GM12878 (cell line): ENCODE results near the gene ALG11. TPM values are rescaled to one million over a fixed set of nuclear protein-coding genes. Genes with fewer than 3 reads are reported as not detected.

Experiments used
- ATAC-seq: fragments of 200-7000 bp; cut with Tn5 transposase; 3 replicates; pipeline ENCODE4 v1.9.1; 2020; ENCODE audit warnings: mild to moderate bottlenecking, moderate library complexity
- BruUV-seq: library from RNA; stranded (reverse); fragments of 400-500 nt; replicated peaks from 2 replicates; lab custom pipeline; 2021; lab: Mats Ljungman, UMichigan
- CTCF ChIA-PET: fragments of 300-600 bp; sonication (Branson Sonifier 250); formaldehyde crosslinking; extraction: SDS; loops from one replicate; lab custom pipeline; 2021; ENCODE audit warnings: inconsistent platforms; lab: Yijun Ruan, JAX
- POLR2A ChIA-PET: fragments of 350-600 bp; formaldehyde crosslinking; extraction: SDS; loops from one replicate; lab custom pipeline; 2021; ENCODE audit warnings: inconsistent platforms; lab: Charles Lee
- RAD21 ChIA-PET: fragments of 300-600 bp; sonication (Branson Sonifier 250); formaldehyde crosslinking; loops from one replicate; lab custom pipeline; 2023; ENCODE audit warnings: antibody characterized with exemption; ENCODE audit not compliant: unreplicated experiment; lab: Charles Lee
- SMC1A ChIA-PET: fragments of 300-600 bp; sonication (Branson Sonifier 250); formaldehyde crosslinking; loops from one replicate; lab custom pipeline; 2023; ENCODE audit not compliant: unreplicated experiment, uncharacterized antibody; lab: Charles Lee
- DNase-seq: peaks from one replicate; pipeline ENCODE4 v3.0.0-alpha.2; 2011; ENCODE audit warnings: low read depth, low spot score
- FAIRE-seq: peaks from 3 replicates; lab custom pipeline; 2011; peaks lifted over from hg19 to GRCh38; lab: Jason Lieb, UNC
- H2AFZ ChIP-seq: 2 replicates; pipeline ENCODE4 v1.6.0; 2011; ENCODE audit warnings: low read depth, low read length, control low read depth; ENCODE audit not compliant: control insufficient read depth
- H3K27ac ChIP-seq: 2 replicates; pipeline ENCODE4 v1.5.1; 2011; ENCODE audit warnings: control low read depth; ENCODE audit not compliant: control insufficient read depth, insufficient read depth
- H3K27me3 ChIP-seq, 2 experiments: replicated peaks in 1 of 2; 2 replicates each; pipeline versions ENCODE4 v1.6.0 to v1.6.1; 2011; ENCODE audit warnings: low read length in 1 of 2; ENCODE audit not compliant: control insufficient read depth in 2 of 2, insufficient read depth in 2 of 2
- H3K36me3 ChIP-seq, 2 experiments: 2 replicates each; pipeline ENCODE4 v1.5.1; 2011; ENCODE audit warnings: low read length in 1 of 2; ENCODE audit not compliant: control insufficient read depth in 2 of 2, insufficient read depth in 2 of 2
- H3K4me1 ChIP-seq: 2 replicates; pipeline ENCODE4 v1.6.1; 2011; ENCODE audit warnings: mild to moderate bottlenecking, low read length, moderate library complexity, mixed read lengths; ENCODE audit not compliant: control insufficient read depth, insufficient read depth
- H3K4me2 ChIP-seq: 2 replicates; pipeline ENCODE4 v1.6.0; 2011; ENCODE audit warnings: control low read depth; ENCODE audit not compliant: control insufficient read depth, insufficient read depth
- H3K4me3 ChIP-seq: fragments of 200-600 bp; sonication (generic); 2 replicates; pipeline ENCODE4 v1.5.1; 2016
- H3K79me2 ChIP-seq: 2 replicates; pipeline ENCODE4 v1.6.0; 2011; ENCODE audit warnings: low read length; ENCODE audit not compliant: control insufficient read depth, insufficient read depth
- H3K9ac ChIP-seq: 2 replicates; pipeline ENCODE4 v1.8.0; 2011; ENCODE audit warnings: low read length, control low read depth, mixed read lengths; ENCODE audit not compliant: control insufficient read depth, insufficient read depth
- H3K9me3 ChIP-seq: replicated peaks from 3 replicates; pipeline ENCODE4 v1.5.1; 2011; ENCODE audit warnings: mild to moderate bottlenecking, low read length; ENCODE audit not compliant: control insufficient read depth, insufficient read depth
- H4K20me1 ChIP-seq: 2 replicates; pipeline ENCODE4 v1.6.0; 2011; ENCODE audit not compliant: control insufficient read depth, insufficient read depth
- CBFB ChIP-seq: IDR thresholded peaks from 2 replicates; pipeline ENCODE4 v1.6.1; 2016; ENCODE audit warnings: antibody characterized with exemption, low read depth
- EED ChIP-seq: sonication (generic); IDR thresholded peaks from 2 replicates; pipeline ENCODE4 v1.6.1; 2016; ENCODE audit warnings: antibody characterized with exemption, low read depth
- MEF2B ChIP-seq: fragments of 450-650 bp; IDR thresholded peaks from 2 replicates; pipeline ENCODE4 v1.6.1; 2018; ENCODE audit warnings: mild to moderate bottlenecking, moderate library complexity; ENCODE audit not compliant: partially characterized antibody, poor library complexity, severe bottlenecking
- MLLT1 ChIP-seq: fragments of 450-650 bp; IDR thresholded peaks from 2 replicates; pipeline ENCODE4 v1.6.1; 2016; ENCODE audit warnings: mild to moderate bottlenecking
- NFXL1 ChIP-seq: fragments of 450-650 bp; IDR thresholded peaks from 2 replicates; pipeline ENCODE4 v1.6.1; 2017; ENCODE audit warnings: antibody characterized with exemption, mild to moderate bottlenecking, borderline replicate concordance
- NR2C1 ChIP-seq: fragments of 450-650 bp; IDR thresholded peaks from 2 replicates; pipeline ENCODE4 v1.6.1; 2017; ENCODE audit warnings: antibody characterized with exemption, mild to moderate bottlenecking, moderate library complexity
- SMAD5 ChIP-seq: IDR thresholded peaks from 2 replicates; pipeline ENCODE4 v1.6.1; 2016; ENCODE audit warnings: antibody characterized with exemption, low read depth
- ZBTB11 ChIP-seq: fragments of 450-650 bp; formaldehyde crosslinking; IDR thresholded peaks from 2 replicates; pipeline ENCODE4 v1.5.0; 2022; ENCODE audit warnings: mild to moderate bottlenecking, missing genetic modification characterization
- ZNF274 ChIP-seq: IDR thresholded peaks from one replicate; pipeline ENCODE4 v1.8.0; 2011; ENCODE audit not compliant: insufficient read length, insufficient read depth
- WGBS: methylation state at CpG from one replicate; pipeline ENCODE4 v1.1.6; 2016; ENCODE audit warnings: low lambda C conversion rate; ENCODE audit not compliant: insufficient replicate concordance, insufficient coverage; ENCODE audit errors: missing lambda C conversion rate; 5-methylcytosine and 5-hydroxymethylcytosine counted together
- in situ Hi-C: fragments of 300-500 bp; cut with MboI; formaldehyde crosslinking; loops from 9 replicates; pipeline ENCODE4 v1.14.3; 2018; ENCODE audit warnings: mixed read lengths
- intact Hi-C: fragments of 100-400 bp; cut with micrococcal nuclease; formaldehyde crosslinking; loops from one replicate; pipeline ENCODE4 v1.14.2; 2022; ENCODE audit not compliant: unreplicated experiment
- polyA plus RNA-seq, 11 experiments: library from polyadenylated mRNA; depleted of rRNA in 4 of 11; unstranded in 6 of 11; stranded (reverse) in 5 of 11; fragments of >200 nt; fragmentation: Nextera tagmentation in 4 of 11; fragmentation: Illumina TruSeq in 1 of 11; extraction: Ambion mirVana in 4 of 11; extraction: Trizol in 1 of 11; gene quantifications; 1 replicate in 1 of 11; 2 replicates in 10 of 11; pipeline versions ENCODE4 v1.2.1 to v1.2.3, GENCODE V29; 2011 to 2016; ENCODE audit warnings: inconsistent platforms in 2 of 11, missing spikeins in 2 of 11, low read depth in 1 of 11
- total RNA-seq, 4 experiments: library from RNA; depleted of rRNA in 3 of 4; stranded (reverse); fragments of >200 nt in 3 of 4; fragmentation: Illumina TruSeq in 1 of 4; extraction: Trizol in 1 of 4; gene quantifications; 2 replicates each; pipeline versions ENCODE4 v1.2.1 to v1.2.3, GENCODE V29; 2013 to 2021
- TF ChIP-seq, protein P1 (sequence below): fragments of 150-350 bp; IDR thresholded peaks from 2 replicates; pipeline ENCODE4 v1.6.1; 2016; ENCODE audit warnings: low read depth, low read length
- TF ChIP-seq, protein P2 (sequence below): fragments of 450-650 bp; formaldehyde crosslinking; IDR thresholded peaks from 2 replicates; pipeline ENCODE4 v1.4.0; 2022; ENCODE audit warnings: mild to moderate bottlenecking, moderate library complexity

ALG11 gene
- total and polyA plus RNA-seq, 10 of the 15 experiments (the other 5 are each of a cell fraction or from before 2014, with no cell fraction given): 8.4 to 27.7 (median 15.6) TPM

- no peak for TF ChIP-seq ZBTB11
- no peak for TF ChIP-seq CBFB
- TF ChIP-seq, protein P1, sequence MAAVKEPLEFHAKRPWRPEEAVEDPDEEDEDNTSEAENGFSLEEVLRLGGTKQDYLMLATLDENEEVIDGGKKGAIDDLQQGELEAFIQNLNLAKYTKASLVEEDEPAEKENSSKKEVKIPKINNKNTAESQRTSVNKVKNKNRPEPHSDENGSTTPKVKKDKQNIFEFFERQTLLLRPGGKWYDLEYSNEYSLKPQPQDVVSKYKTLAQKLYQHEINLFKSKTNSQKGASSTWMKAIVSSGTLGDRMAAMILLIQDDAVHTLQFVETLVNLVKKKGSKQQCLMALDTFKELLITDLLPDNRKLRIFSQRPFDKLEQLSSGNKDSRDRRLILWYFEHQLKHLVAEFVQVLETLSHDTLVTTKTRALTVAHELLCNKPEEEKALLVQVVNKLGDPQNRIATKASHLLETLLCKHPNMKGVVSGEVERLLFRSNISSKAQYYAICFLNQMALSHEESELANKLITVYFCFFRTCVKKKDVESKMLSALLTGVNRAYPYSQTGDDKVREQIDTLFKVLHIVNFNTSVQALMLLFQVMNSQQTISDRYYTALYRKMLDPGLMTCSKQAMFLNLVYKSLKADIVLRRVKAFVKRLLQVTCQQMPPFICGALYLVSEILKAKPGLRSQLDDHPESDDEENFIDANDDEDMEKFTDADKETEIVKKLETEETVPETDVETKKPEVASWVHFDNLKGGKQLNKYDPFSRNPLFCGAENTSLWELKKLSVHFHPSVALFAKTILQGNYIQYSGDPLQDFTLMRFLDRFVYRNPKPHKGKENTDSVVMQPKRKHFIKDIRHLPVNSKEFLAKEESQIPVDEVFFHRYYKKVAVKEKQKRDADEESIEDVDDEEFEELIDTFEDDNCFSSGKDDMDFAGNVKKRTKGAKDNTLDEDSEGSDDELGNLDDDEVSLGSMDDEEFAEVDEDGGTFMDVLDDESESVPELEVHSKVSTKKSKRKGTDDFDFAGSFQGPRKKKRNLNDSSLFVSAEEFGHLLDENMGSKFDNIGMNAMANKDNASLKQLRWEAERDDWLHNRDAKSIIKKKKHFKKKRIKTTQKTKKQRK: no peak
- TF ChIP-seq EED: no peak
These were observed 35.8 kb upstream of the ALG11 start (continued) for GRCh38 chr13:51976423-51976822.

DNA sequence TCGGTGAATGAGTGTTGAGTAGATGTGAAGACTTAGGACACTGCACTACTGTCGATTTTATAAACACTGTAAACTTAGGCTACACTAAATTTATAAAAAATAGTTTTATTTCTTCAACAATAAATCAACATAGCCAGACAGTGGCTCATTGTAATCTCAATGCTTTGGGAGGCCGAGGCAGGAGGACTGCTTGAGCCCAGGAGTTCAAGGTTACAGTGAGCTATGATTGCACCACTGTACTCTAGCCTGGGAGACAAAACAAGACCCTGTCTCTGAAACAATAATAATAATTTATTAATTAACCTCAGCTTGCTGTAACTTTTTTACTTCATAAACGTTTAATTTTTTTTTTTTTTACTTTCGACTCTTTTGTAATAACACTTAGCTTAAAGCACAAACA lies 35.3 kb upstream of the ALG11 start:
- DNase-seq: no peak
- H3K27ac ChIP-seq: no peak overlapping the region
- no peak overlapping the region for H2AFZ ChIP-seq
- 28% methylated on average over 5 of the region's 5 CpGs for WGBS
- H3K4me3 ChIP-seq: no peak overlapping the region
- ChIA-PET SMC1A (interaction anchor here (1.0 to 1.6 kb wide), 4 partner anchors 9 to 35 kb away, joined by 3 to 4 read pairs (median 4); partner anchors contain the start of gene ALG11), POLR2A (interaction anchor here (0.6 kb wide), 1 partner anchor 134 kb away, joined by 3 read pairs; no protein-coding TSS in a partner anchor), CTCF (interaction anchor here (0.6 to 1.5 kb wide), 4 partner anchors 13 to 851 kb away, joined by 3 to 4 read pairs (median 4); no protein-coding TSS in a partner anchor), RAD21 (interaction anchor here (0.9 kb wide), 1 partner anchor 17 kb away, joined by 5 read pairs; no protein-coding TSS in a partner anchor)
- intact Hi-C loops: no loop called here
- no peak overlapping the region for H3K9ac ChIP-seq
- H3K79me2 ChIP-seq: no peaks in the 10 kb centered on the region
- no peaks in the 10 kb centered on the region for H3K36me3 ChIP-seq
- H3K27me3 ChIP-seq: no peaks in the 10 kb centered on the region; a peak in 1 of 4 replicates
- H3K9me3 ChIP-seq: no peaks in the 10 kb centered on the region
- in situ Hi-C loops: no loop called here
- no peak overlapping the region for H3K4me2 ChIP-seq
- no peak for ATAC-seq
- no peaks in the 10 kb centered on the region for H3K4me1 ChIP-seq
- FAIRE-seq: no peak
- BruUV-seq: no TSS peak
- no peaks in the 10 kb centered on the region for H4K20me1 ChIP-seq
- TF ChIP-seq MLLT1 (no peak), NR2C1 (no peak), NFXL1 (no peak), ZNF274 (no peak), MEF2B (no peak), SMAD5 (no peak)
- TF ChIP-seq, protein P2, sequence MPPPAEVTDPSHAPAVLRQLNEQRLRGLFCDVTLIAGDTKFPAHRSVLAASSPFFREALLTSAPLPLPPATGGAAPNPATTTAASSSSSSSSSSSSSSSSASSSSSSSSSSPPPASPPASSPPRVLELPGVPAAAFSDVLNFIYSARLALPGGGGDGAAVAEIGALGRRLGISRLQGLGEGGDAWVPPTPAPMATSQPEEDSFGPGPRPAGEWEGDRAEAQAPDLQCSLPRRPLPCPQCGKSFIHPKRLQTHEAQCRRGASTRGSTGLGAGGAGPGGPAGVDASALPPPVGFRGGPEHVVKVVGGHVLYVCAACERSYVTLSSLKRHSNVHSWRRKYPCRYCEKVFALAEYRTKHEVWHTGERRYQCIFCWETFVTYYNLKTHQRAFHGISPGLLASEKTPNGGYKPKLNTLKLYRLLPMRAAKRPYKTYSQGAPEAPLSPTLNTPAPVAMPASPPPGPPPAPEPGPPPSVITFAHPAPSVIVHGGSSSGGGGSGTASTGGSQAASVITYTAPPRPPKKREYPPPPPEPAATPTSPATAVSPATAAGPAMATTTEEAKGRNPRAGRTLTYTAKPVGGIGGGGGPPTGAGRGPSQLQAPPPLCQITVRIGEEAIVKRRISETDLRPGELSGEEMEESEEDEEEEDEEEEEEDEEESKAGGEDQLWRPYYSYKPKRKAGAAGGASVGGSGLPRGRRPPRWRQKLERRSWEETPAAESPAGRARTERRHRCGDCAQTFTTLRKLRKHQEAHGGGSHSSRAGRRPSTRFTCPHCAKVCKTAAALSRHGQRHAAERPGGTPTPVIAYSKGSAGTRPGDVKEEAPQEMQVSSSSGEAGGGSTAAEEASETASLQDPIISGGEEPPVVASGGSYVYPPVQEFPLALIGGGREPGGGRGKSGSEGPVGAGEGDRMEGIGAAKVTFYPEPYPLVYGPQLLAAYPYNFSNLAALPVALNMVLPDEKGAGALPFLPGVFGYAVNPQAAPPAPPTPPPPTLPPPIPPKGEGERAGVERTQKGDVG: no peak
